GM21447 (cell line): ENCODE results near the gene TSEN2.
"Not testable (repeated sequence)": the region's sequence is repeated elsewhere in the genome, so short reads cannot be mapped to it uniquely, and the experiment has no call there.

Source experiments
- ATAC-seq: cut with Tn5 transposase; IDR thresholded peaks from one replicate; pipeline ENCODE4 v1.9.1; 2021; ENCODE audit not compliant: unreplicated experiment

Gene TSEN2

GRCh38 chr3:12451960-12452359, 32.3 kb upstream of the TSEN2 start:
- ATAC-seq: no peak

- ATAC-seq: no peak
Observed at GRCh38 chr3:12452361-12453330, 31.6 kb upstream of the TSEN2 start.

GRCh38 chr3:12454076-12454815, 30.0 kb upstream of the TSEN2 start:
- no peak for ATAC-seq

- ATAC-seq: no peak
Observed at GRCh38 chr3:12454816-12455121, 29.5 kb upstream of the TSEN2 start.

- no peak for ATAC-seq
Observed at GRCh38 chr3:12455740-12456139, 28.5 kb upstream of the TSEN2 start.

- ATAC-seq: no peak
Observed at GRCh38 chr3:12456441-12456840, 27.8 kb upstream of the TSEN2 start.

GRCh38 chr3:12457380-12457779, 26.9 kb upstream of the TSEN2 start:
- not testable (repeated sequence) for ATAC-seq

- no peak for ATAC-seq
Observed at GRCh38 chr3:12458901-12459300, 25.4 kb upstream of the TSEN2 start.

GRCh38 chr3:12460127-12460526, 24.2 kb upstream of the TSEN2 start:
- ATAC-seq: no peak

GRCh38 chr3:12461097-12461649, 23.1 kb upstream of the TSEN2 start:
- ATAC-seq: no peak

- ATAC-seq: no peak
Observed at GRCh38 chr3:12462159-12462947, 21.9 kb upstream of the TSEN2 start.

GRCh38 chr3:12463686-12464085, 20.6 kb upstream of the TSEN2 start:
- ATAC-seq: no peak

GRCh38 chr3:12464181-12464580, 20.1 kb upstream of the TSEN2 start:
- ATAC-seq: no peak

GRCh38 chr3:12465151-12465835, 19.0 kb upstream of the TSEN2 start:
- no peak for ATAC-seq

GRCh38 chr3:12465836-12466225, 18.4 kb upstream of the TSEN2 start:
- no peak for ATAC-seq

GRCh38 chr3:12467746-12468145, 16.5 kb upstream of the TSEN2 start:
- no peak for ATAC-seq

GRCh38 chr3:12468276-12468675, 16.0 kb upstream of the TSEN2 start:
- no peak for ATAC-seq

- no peak for ATAC-seq
Observed at GRCh38 chr3:12468757-12469156, 15.5 kb upstream of the TSEN2 start.

- ATAC-seq: not testable (repeated sequence)
Observed at GRCh38 chr3:12469222-12469621, 15.1 kb upstream of the TSEN2 start.

- no peak for ATAC-seq
Observed at GRCh38 chr3:12470111-12470510, 14.2 kb upstream of the TSEN2 start.

- no peak for ATAC-seq
Observed at GRCh38 chr3:12470680-12471079, 13.6 kb upstream of the TSEN2 start.
